T-cell (primary cell): ENCODE data around the gene BMP8A. TPM values are rescaled to one million over a fixed set of nuclear protein-coding genes. Genes with fewer than 3 reads are reported as not detected.
"Not testable (repeated sequence)": the region's sequence is repeated elsewhere in the genome, so short reads cannot be mapped to it uniquely, and the experiment has no call there.

Experiments used
- ATAC-seq, 4 experiments: fragments of 200-7000 bp in 3 of 4; fragments of 150-1000 bp in 1 of 4; cut with Tn5 transposase; replicated peaks in 1 of 4; 1 replicate in 3 of 4; 2 replicates in 1 of 4; pipeline ENCODE4 v1.10.0; 2021; ENCODE audit warnings: moderate library complexity in 3 of 4, mild to moderate bottlenecking in 2 of 4, moderate number of reproducible peaks in 1 of 4
- CTCF ChIA-PET, 2 donors: fragments of 300-600 bp; sonication (Branson Sonifier 250); formaldehyde crosslinking; loops; one replicate each; lab custom pipeline; 2022; ENCODE audit warnings: antibody characterized with exemption in 2 of 2; lab: Charles Lee
- POLR2A ChIA-PET, 2 donors: fragments of 300-600 bp; sonication (Branson Sonifier 250); formaldehyde crosslinking; loops; one replicate each; lab custom pipeline; 2022; ENCODE audit warnings: antibody characterized with exemption in 2 of 2; lab: Charles Lee
- DNase-seq, 35 experiments: peaks; one replicate each; pipeline versions ENCODE4 v3.0.0 to v3.0.0-alpha.2; 2013 to 2023
- H3K27ac ChIP-seq: one replicate; pipeline ENCODE4 v1.5.1; 2013; ENCODE audit warnings: low read length
- H3K27me3 ChIP-seq, 2 experiments: replicated peaks in 1 of 2; 1 replicate in 1 of 2; 2 replicates in 1 of 2; pipeline versions ENCODE4 v1.6.1 to v1.7.0; 2013; ENCODE audit warnings: low read length in 1 of 2, mixed read lengths in 1 of 2; ENCODE audit not compliant: control insufficient read depth in 2 of 2, insufficient read depth in 2 of 2; ENCODE audit errors: extremely low read depth in 1 of 2
- H3K36me3 ChIP-seq, 2 donors: 1 replicate in 1 of 2; 2 replicates in 1 of 2; pipeline versions ENCODE4 v1.6.1 to v1.7.0; 2013; ENCODE audit warnings: low read length in 1 of 2; ENCODE audit not compliant: control insufficient read depth in 2 of 2, insufficient read depth in 1 of 2; ENCODE audit errors: extremely low read depth in 1 of 2
- H3K4me1 ChIP-seq, 2 experiments: 1 replicate in 1 of 2; 2 replicates in 1 of 2; pipeline versions ENCODE4 v1.6.1 to v1.7.0; 2013; ENCODE audit warnings: low read length in 2 of 2, mixed read lengths in 1 of 2; ENCODE audit not compliant: insufficient read depth in 2 of 2, control insufficient read depth in 1 of 2; ENCODE audit errors: extremely low read depth in 1 of 2
- H3K4me3 ChIP-seq, 2 donors: 1 replicate in 1 of 2; 2 replicates in 1 of 2; pipeline versions ENCODE4 v1.5.1 to v1.7.0; 2013; ENCODE audit warnings: mild to moderate bottlenecking in 2 of 2, low read length in 1 of 2, moderate library complexity in 1 of 2; ENCODE audit not compliant: control insufficient read depth in 1 of 2; ENCODE audit errors: extremely low read depth in 1 of 2
- H3K9me3 ChIP-seq: 2 replicates; pipeline ENCODE4 v1.7.0; 2013
- H3K27ac Mint-ChIP-seq, 2 donors: one replicate each; pipeline ENCODE4 v1.8.0; 2020 to 2021; ENCODE audit warnings: mild to moderate bottlenecking in 2 of 2, mixed read lengths in 2 of 2
- H3K27me3 Mint-ChIP-seq, 2 donors: one replicate each; pipeline ENCODE4 v1.8.0; 2021 to 2022; ENCODE audit warnings: mixed read lengths in 2 of 2
- H3K36me3 Mint-ChIP-seq: one replicate; pipeline ENCODE4 v1.8.0; 2021; ENCODE audit warnings: mixed read lengths
- H3K4me1 Mint-ChIP-seq, 3 donors: one replicate each; pipeline ENCODE4 v1.8.0; 2020 to 2022; ENCODE audit warnings: mixed read lengths in 3 of 3, mild to moderate bottlenecking in 1 of 3
- H3K4me3 Mint-ChIP-seq, 3 donors: one replicate each; pipeline ENCODE4 v1.8.0; 2020 to 2022; ENCODE audit warnings: mild to moderate bottlenecking in 3 of 3, mixed read lengths in 3 of 3, moderate library complexity in 3 of 3
- H3K9me3 Mint-ChIP-seq, 3 donors: one replicate each; pipeline ENCODE4 v1.8.0; 2020 to 2022; ENCODE audit warnings: mixed read lengths in 3 of 3
- WGBS: methylation state at CpG from one replicate; pipeline ENCODE4 v1.1.5; 2013; ENCODE audit warnings: missing lambda C conversion rate; ENCODE audit not compliant: insufficient coverage; 5-methylcytosine and 5-hydroxymethylcytosine counted together
- total RNA-seq, 35 experiments: library from RNA in 6 of 35; stranded (reverse) in 6 of 35; fragments of 120-200 nt in 1 of 35; gene quantifications; one replicate each; pipeline versions ENCODE4 v1.2.1 to v1.2.4 and lab custom pipeline; 2013 to 2026

The BMP8A gene
- total RNA-seq, 5 donors from 2014 or later (not counting 1 experiment from before 2014, with no cell fraction given), result 0.38 TPM; not detected in 4

DNA sequence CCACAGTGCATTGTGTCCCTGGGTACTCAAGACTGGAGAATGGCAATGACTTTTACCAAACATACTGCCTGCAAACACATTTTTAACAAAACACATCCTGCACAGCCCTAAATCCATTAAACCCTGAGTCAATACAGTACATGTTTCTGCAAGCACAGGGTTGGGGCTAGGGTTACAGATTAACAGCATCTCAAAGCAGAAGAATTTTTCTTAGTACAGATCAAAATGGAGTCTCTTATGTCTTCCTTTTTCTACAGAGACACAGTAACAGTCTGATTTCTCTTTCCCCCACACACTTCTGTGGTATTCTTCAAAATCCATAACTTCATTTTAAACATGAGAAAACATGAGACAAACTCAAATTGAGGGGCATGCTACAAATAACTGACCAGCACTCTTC, 13.9 kb downstream of the BMP8A start:
- Histone ChIP-seq H3K27me3 (peaks cover 0 to 9% of the 10 kb centered on the region in 2 experiments), H3K9me3 (no peaks in the 10 kb centered on the region), H3K4me1 (peaks cover 0 to 14% of the 10 kb centered on the region in 2 experiments), H3K4me3 (no peak overlapping the region), H3K27ac (no peak overlapping the region), H3K36me3 (no peaks in the 10 kb centered on the region)
- Mint-ChIP-seq H3K27ac (no peak overlapping the region), H3K9me3 (no peaks in the 10 kb centered on the region), H3K27me3 (peaks cover 0 to 4% of the 10 kb centered on the region in 2 donors), H3K4me1 (peaks cover 5 to 16% (median 12%) of the 10 kb centered on the region in 3 donors), H3K4me3 (no peak overlapping the region), H3K36me3 (no peaks in the 10 kb centered on the region)
- DNase-seq (no peak), ATAC-seq (no peak)
- CTCF ChIA-PET, result no interaction called here
- POLR2A ChIA-PET, result no interaction called here

DNA sequence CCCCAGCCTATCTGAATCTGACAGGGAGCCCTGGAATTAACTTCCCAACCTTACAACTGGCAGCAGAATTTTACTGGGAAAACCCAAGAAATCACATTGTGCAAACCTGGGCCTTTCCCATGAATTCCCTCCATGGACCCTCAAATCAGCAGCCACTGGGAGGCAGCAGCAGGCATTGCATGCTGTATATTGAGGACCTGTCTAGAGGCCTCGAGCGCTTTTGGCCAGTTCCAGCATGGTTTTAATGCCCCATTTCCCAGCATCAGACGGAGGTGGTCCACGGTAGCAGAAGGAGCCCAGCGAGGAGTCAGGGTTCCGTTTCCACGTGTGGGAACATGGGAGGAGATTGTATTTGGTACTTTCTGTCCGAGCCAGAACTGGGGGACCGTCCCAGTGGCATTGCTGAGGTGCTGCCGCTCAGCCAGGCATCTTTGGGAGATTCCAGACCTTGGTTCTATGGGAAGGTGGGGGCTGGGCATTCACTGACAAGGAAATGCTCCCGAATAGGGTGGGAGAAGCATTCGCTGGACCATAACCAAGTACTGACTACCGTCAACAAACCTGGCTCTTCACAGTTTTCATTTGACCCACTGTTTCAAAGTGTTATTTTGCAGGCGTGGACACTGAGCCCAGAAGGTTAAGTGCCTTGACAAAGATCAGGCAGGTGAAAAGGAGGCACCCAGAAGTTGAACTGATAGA, 15.9 kb downstream of the BMP8A start:
- POLR2A ChIA-PET, result no interaction called here

DNA sequence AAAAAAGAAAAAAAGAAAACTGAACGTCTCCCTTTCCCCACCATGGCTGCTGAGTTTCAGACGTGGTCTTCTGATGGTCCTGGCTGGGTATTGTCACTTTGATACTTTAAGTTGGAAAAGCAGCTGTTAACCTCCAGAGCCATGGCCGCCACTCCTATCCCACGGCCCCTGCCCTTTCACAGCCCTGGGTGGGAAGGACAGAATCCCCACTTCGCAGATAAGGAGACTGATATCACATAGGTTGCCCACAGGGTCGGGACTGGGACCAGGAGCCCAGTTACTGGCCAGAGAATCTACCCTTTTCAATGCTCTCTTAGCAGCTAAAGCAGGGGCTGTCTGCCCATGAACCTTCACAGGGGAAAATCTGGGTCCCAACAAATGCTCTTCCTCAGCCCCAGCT, 16.8 kb downstream of the BMP8A start:
- no peaks in the 10 kb centered on the region for H3K9me3 ChIP-seq
- Mint-ChIP-seq H3K9me3 (no peaks in the 10 kb centered on the region), H3K27ac (peak overlapping the region in 1 of 2 donors; percentile 36), H3K4me3 (no peak overlapping the region), H3K4me1 (peaks cover 5 to 20% (median 15%) of the 10 kb centered on the region in 3 donors), H3K27me3 (peaks cover 0 to 4% of the 10 kb centered on the region in 2 donors), H3K36me3 (no peaks in the 10 kb centered on the region)
- POLR2A ChIA-PET, result no interaction called here
- no peak overlapping the region for H3K27ac ChIP-seq
- H3K27me3 ChIP-seq, result peaks cover 0 to 13% of the 10 kb centered on the region in 2 experiments
- H3K4me3 ChIP-seq, result no peak overlapping the region
- no peaks in the 10 kb centered on the region for H3K36me3 ChIP-seq
- H3K4me1 ChIP-seq, result peaks cover 0 to 20% of the 10 kb centered on the region in 2 experiments
- CTCF ChIA-PET, result interaction anchor here in 1 of 2 donors (0.6 kb wide), 1 partner anchor 14 kb away, joined by 5 read pairs; no protein-coding TSS in a partner anchor
- ATAC-seq, result no peak
- DNase-seq, result no peak
- 77% methylated on average over 4 of the region's 6 CpGs for WGBS

More for the DNA sequence above, 15.9 kb downstream of the BMP8A start:
- Mint-ChIP-seq H3K27me3 (peaks cover 0 to 4% of the 10 kb centered on the region in 2 donors), H3K4me3 (no peak overlapping the region), H3K9me3 (no peaks in the 10 kb centered on the region), H3K27ac (no peak overlapping the region), H3K4me1 (peaks cover 5 to 20% (median 15%) of the 10 kb centered on the region in 3 donors), H3K36me3 (no peaks in the 10 kb centered on the region)
- peaks cover 0 to 13% of the 10 kb centered on the region in 2 experiments for H3K27me3 ChIP-seq
- H3K4me3 ChIP-seq, result no peak overlapping the region
- CTCF ChIA-PET, result no interaction called here
- WGBS, result 88% methylated on average over 14 of the region's 14 CpGs
- DNase-seq (no peak), ATAC-seq (no peak)
- no peak overlapping the region for H3K27ac ChIP-seq
- peaks cover 0 to 20% of the 10 kb centered on the region in 2 experiments for H3K4me1 ChIP-seq
- H3K9me3 ChIP-seq, result no peaks in the 10 kb centered on the region
- no peaks in the 10 kb centered on the region for H3K36me3 ChIP-seq

DNA sequence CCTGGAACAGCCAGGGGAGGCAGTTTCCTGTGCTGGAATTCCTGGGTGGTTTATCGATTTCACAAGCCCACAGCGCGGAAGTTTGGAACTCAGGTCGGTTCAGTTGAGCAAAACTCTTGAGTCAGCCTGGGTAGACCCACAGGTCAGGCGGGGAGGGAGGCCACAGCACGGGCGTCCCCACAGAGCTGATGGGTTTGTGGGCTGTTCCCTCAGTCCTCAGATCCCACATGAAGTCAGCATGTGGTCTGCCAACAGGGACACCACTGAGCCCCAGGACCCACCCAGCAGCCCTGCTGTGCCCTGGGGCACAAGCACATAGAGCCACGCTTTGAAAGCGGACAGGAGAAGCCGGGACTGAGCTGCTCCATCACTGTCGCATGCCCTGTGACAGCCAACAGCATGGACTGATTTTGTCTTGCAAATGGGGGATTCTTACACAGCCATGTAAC, 17.4 kb downstream of the BMP8A start:
- no peak overlapping the region for H3K4me3 Mint-ChIP-seq
- no peak overlapping the region for H3K27ac Mint-ChIP-seq
- no peaks in the 10 kb centered on the region for H3K36me3 ChIP-seq
- no peak overlapping the region for H3K27ac ChIP-seq
- WGBS, result 56% methylated on average over 9 of the region's 11 CpGs
- peaks cover 0 to 20% of the 10 kb centered on the region in 2 experiments for H3K4me1 ChIP-seq
- peaks cover 0 to 4% of the 10 kb centered on the region in 2 donors for H3K27me3 Mint-ChIP-seq
- DNase-seq, result no peak
- no peaks in the 10 kb centered on the region for H3K9me3 ChIP-seq
- H3K36me3 Mint-ChIP-seq, result no peaks in the 10 kb centered on the region
- no peak overlapping the region for H3K4me3 ChIP-seq
- no peaks in the 10 kb centered on the region for H3K9me3 Mint-ChIP-seq
- H3K4me1 Mint-ChIP-seq, result peaks cover 5 to 20% (median 15%) of the 10 kb centered on the region in 3 donors
- ChIA-PET POLR2A (no interaction called here), CTCF (no interaction called here)
- peaks cover 0 to 13% of the 10 kb centered on the region in 2 experiments for H3K27me3 ChIP-seq
- ATAC-seq, result peak in 2 of 4 experiments; percentile 18 to 21

DNA sequence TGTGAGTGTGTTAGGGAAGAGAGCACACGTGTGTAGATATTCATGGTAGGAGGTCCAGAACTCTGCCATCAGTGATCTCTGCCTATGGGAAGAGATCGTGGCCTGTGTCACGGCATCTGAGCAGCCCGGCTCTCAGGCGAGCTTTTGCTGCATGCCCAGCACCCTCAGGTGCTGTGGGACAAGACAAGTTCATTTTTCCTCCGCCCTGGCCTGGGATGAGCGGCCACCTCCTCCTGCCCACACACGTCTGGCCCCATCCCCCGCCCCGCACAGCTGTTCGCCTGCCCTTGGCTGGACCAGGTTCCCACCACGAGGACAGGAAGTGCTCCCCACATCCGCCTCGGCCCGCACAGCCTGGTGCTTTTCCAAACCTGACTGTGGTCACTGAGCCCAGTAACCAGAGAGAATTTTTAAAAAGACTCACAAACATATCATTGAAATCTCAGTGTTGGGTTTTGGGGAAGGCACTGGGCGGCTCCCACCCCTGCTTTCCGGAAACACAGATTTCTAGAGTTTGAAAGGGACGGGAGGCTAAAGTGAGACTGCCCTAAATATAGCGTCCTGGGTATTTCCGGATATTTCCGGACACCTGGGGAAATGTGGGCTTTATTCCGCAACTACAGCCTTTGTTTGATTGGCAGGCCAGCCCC, 18.0 kb downstream of the BMP8A start:
- Mint-ChIP-seq H3K36me3 (no peaks in the 10 kb centered on the region), H3K4me1 (peaks cover 5 to 20% (median 15%) of the 10 kb centered on the region in 3 donors), H3K4me3 (peak overlapping the region; percentile 10 to 46 (median 23)), H3K9me3 (no peaks in the 10 kb centered on the region), H3K27me3 (peaks cover 0 to 4% of the 10 kb centered on the region in 2 donors), H3K27ac (peak overlapping the region; percentile 56 to 62)
- no peaks in the 10 kb centered on the region for H3K36me3 ChIP-seq
- peaks cover 0 to 13% of the 10 kb centered on the region in 2 experiments for H3K27me3 ChIP-seq
- H3K27ac ChIP-seq, result no peak overlapping the region
- H3K4me3 ChIP-seq, result no peak overlapping the region
- no peak for DNase-seq
- ATAC-seq, result peak in 2 of 4 experiments; percentile 29 to 47
- 23% methylated on average over 13 of the region's 22 CpGs for WGBS
- ChIA-PET CTCF (no interaction called here), POLR2A (no interaction called here)
- H3K9me3 ChIP-seq, result no peaks in the 10 kb centered on the region
- H3K4me1 ChIP-seq, result peaks cover 0 to 20% of the 10 kb centered on the region in 2 experiments

DNA sequence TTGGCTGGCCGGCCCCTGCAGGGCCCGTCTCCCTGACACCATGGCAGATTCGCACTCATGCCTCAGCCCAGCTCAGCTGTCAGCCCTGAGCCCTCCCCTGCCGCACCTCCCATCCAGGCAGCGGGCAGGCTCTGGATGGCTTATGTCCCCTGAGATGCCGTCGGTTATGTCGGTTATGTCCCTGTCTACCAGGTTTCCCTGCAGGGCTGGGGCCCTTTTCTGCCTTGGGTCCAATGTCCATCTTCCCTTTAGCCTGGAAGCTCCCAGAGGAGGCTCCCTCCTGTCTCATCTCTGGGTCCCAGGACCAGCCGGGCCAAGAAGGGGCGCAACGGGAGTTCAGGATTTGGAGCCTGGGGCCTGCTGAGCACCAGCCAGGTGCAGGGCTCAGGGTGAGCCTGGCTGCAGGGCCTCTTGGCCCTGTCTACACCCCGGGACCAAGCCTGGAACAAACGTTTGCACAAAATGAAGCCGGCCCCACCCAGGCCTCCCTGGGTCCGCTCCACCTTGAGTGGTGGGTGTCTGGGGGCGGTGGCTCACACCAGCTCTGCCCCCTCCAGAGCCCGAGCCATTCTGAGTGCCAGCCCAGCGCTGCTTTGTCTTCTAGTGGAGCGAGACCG, 19.2 kb downstream of the BMP8A start:
- H3K27ac Mint-ChIP-seq, H3K36me3 Mint-ChIP-seq, ATAC-seq, H3K36me3 ChIP-seq, H3K4me3 Mint-ChIP-seq, DNase-seq, H3K9me3 ChIP-seq, H3K9me3 Mint-ChIP-seq, H3K4me3 ChIP-seq, CTCF ChIA-PET, H3K27ac ChIP-seq, POLR2A ChIA-PET, H3K27me3 Mint-ChIP-seq: not testable (repeated sequence)
- H3K4me1 Mint-ChIP-seq, result peaks cover 5 to 22% (median 17%) of the 10 kb centered on the region in 3 donors
- peaks cover 0 to 13% of the 10 kb centered on the region in 2 experiments for H3K27me3 ChIP-seq
- H3K4me1 ChIP-seq, result peaks cover 0 to 20% of the 10 kb centered on the region in 2 experiments
- WGBS, result 95% methylated on average over 11 of the region's 20 CpGs
